IMR-90 (cell line): ENCODE measurements around the gene PEX5. TPM values are rescaled to one million over a fixed set of nuclear protein-coding genes. Genes with fewer than 3 reads are reported as not detected.

Experiments used
- ATAC-seq: fragments of 200-7000 bp; cut with Tn5 transposase; 2 replicates; pipeline ENCODE4 v1.9.1; 2020; ENCODE audit warnings: low read depth, mild to moderate bottlenecking, moderate library complexity
- BruUV-seq: library from RNA; stranded (reverse); fragments of 400-500 nt; replicated peaks from 2 replicates; lab custom pipeline; 2021; lab: Mats Ljungman, UMichigan
- CTCF ChIA-PET: fragments of 300-600 bp; formaldehyde crosslinking; extraction: SDS; loops from one replicate; lab custom pipeline; 2021; ENCODE audit warnings: antibody characterized with exemption; lab: Yijun Ruan, JAX
- POLR2A ChIA-PET: fragments of 300-600 bp; sonication (Branson Sonifier 250); formaldehyde crosslinking; loops from one replicate; lab custom pipeline; 2022; ENCODE audit warnings: antibody characterized with exemption; ENCODE audit not compliant: unreplicated experiment; lab: Charles Lee
- DNase-seq: peaks from one replicate; pipeline ENCODE4 v3.0.0; 2013
- H2AFZ ChIP-seq: replicated peaks from 2 replicates; pipeline ENCODE3; 2013; ENCODE audit warnings: low read length, mild to moderate bottlenecking; ENCODE audit not compliant: poor library complexity
- H2AK5ac ChIP-seq: 2 replicates; pipeline ENCODE4 v1.6.1; 2013; ENCODE audit warnings: low read depth, low read length, inconsistent platforms
- H2AK9ac ChIP-seq: replicated peaks from 2 replicates; pipeline ENCODE3; 2013; ENCODE audit warnings: mild to moderate bottlenecking, low read depth, low read length, moderate library complexity; ENCODE audit not compliant: poor library complexity
- H2BK120ac ChIP-seq: 2 replicates; pipeline ENCODE4 v1.6.1; 2013; ENCODE audit warnings: low read depth, low read length, inconsistent platforms
- H2BK15ac ChIP-seq: 3 replicates; pipeline ENCODE4 v1.6.1; 2013; ENCODE audit warnings: low read depth, low read length, inconsistent platforms
- H2BK20ac ChIP-seq: 2 replicates; pipeline ENCODE4 v1.6.1; 2013; ENCODE audit warnings: low read depth, mild to moderate bottlenecking, inconsistent platforms, low read length, moderate library complexity
- H2BK5ac ChIP-seq: 2 replicates; pipeline ENCODE4 v1.6.1; 2013; ENCODE audit warnings: mild to moderate bottlenecking, low read depth, low read length, inconsistent platforms; ENCODE audit not compliant: poor library complexity, severe bottlenecking
- H3K14ac ChIP-seq: replicated peaks from 2 replicates; pipeline ENCODE4 v1.6.1; 2013; ENCODE audit warnings: low read depth, low read length, inconsistent platforms
- H3K18ac ChIP-seq: 2 replicates; pipeline ENCODE4 v1.6.1; 2013; ENCODE audit warnings: low read depth, low read length, control low read depth
- H3K23ac ChIP-seq: 2 replicates; pipeline ENCODE4 v1.6.1; 2013; ENCODE audit warnings: low read depth, low read length, inconsistent platforms
- H3K27ac ChIP-seq: 2 replicates; pipeline ENCODE4 v1.5.1; 2013; ENCODE audit warnings: mild to moderate bottlenecking, control low read depth, low read length; ENCODE audit not compliant: insufficient read depth
- H3K27me3 ChIP-seq: 2 replicates; pipeline ENCODE4 v1.6.1; 2013; ENCODE audit warnings: low read length; ENCODE audit not compliant: control insufficient read depth, insufficient read depth
- H3K36me3 ChIP-seq: 2 replicates; pipeline ENCODE4 v1.6.1; 2013; ENCODE audit warnings: low read length, mixed read lengths; ENCODE audit not compliant: control insufficient read depth, insufficient read depth
- H3K4ac ChIP-seq: 2 replicates; pipeline ENCODE4 v1.6.1; 2013; ENCODE audit warnings: low read depth, low read length, inconsistent platforms
- H3K4me1 ChIP-seq: 2 replicates; pipeline ENCODE4 v1.6.1; 2013; ENCODE audit warnings: low read length, mixed read lengths; ENCODE audit not compliant: control insufficient read depth, insufficient read depth
- H3K4me2 ChIP-seq: 2 replicates; pipeline ENCODE4 v1.6.1; 2013; ENCODE audit warnings: low read depth, mild to moderate bottlenecking, control low read depth, low read length, moderate library complexity
- H3K4me3 ChIP-seq: 2 replicates; pipeline ENCODE4 v1.5.1; 2013; ENCODE audit warnings: low read depth, mild to moderate bottlenecking, control low read depth, low read length, moderate library complexity; ENCODE audit not compliant: insufficient read depth
- H3K56ac ChIP-seq: 2 replicates; pipeline ENCODE4 v1.6.1; 2013; ENCODE audit warnings: low read length, inconsistent platforms; ENCODE audit not compliant: insufficient read depth; ENCODE audit errors: extremely low read depth
- H3K79me1 ChIP-seq, 2 experiments: 2 replicates each; pipeline ENCODE4 v1.6.1; 2013; ENCODE audit warnings: low read length in 2 of 2, inconsistent platforms in 1 of 2, low read depth in 1 of 2
- H3K9ac ChIP-seq: 2 replicates; pipeline ENCODE4 v1.6.1; 2013; ENCODE audit warnings: low read depth, low read length, control low read depth
- H3K9me1 ChIP-seq: 2 replicates; pipeline ENCODE4 v1.6.1; 2013; ENCODE audit warnings: low read length, inconsistent platforms; ENCODE audit not compliant: insufficient read depth
- H3K9me3 ChIP-seq: 2 replicates; pipeline ENCODE4 v1.6.1; 2013; ENCODE audit warnings: low read length; ENCODE audit not compliant: control insufficient read depth, insufficient read depth
- H4K20me1 ChIP-seq: 2 replicates; pipeline ENCODE4 v1.6.1; 2013; ENCODE audit warnings: low read length, inconsistent platforms; ENCODE audit not compliant: insufficient read depth
- H4K5ac ChIP-seq: 2 replicates; pipeline ENCODE4 v1.6.1; 2013; ENCODE audit warnings: mild to moderate bottlenecking, low read depth, low read length, control low read depth
- H4K8ac ChIP-seq, 2 experiments: 2 replicates each; pipeline ENCODE4 v1.6.1; 2013; ENCODE audit warnings: low read depth in 2 of 2, low read length in 2 of 2, control low read depth in 1 of 2, inconsistent platforms in 1 of 2
- H4K91ac ChIP-seq: 2 replicates; pipeline ENCODE4 v1.6.1; 2013; ENCODE audit warnings: low read depth, low read length, inconsistent platforms; ENCODE audit not compliant: insufficient read depth
- BHLHE40 ChIP-seq: fragments of 150-350 bp; IDR thresholded peaks from 2 replicates; pipeline ENCODE4 v1.6.1; 2016; ENCODE audit warnings: mild to moderate bottlenecking, low read depth, low read length
- CEBPB ChIP-seq: IDR thresholded peaks from 2 replicates; pipeline ENCODE4 v1.6.1; 2012; ENCODE audit warnings: low read depth, low read length, improper control_type of control experiment
- MAFK ChIP-seq: IDR thresholded peaks from 2 replicates; pipeline ENCODE4 v1.6.1; 2012; ENCODE audit warnings: low read depth, low read length, improper control_type of control experiment
- MAZ ChIP-seq: IDR thresholded peaks from 2 replicates; pipeline ENCODE4 v1.6.1; 2012; ENCODE audit warnings: low read depth, mild to moderate bottlenecking, low read length, improper control_type of control experiment, moderate library complexity, borderline replicate concordance
- NFE2L2 ChIP-seq: fragments of 150-350 bp; IDR thresholded peaks from 2 replicates; pipeline ENCODE4 v1.6.1; 2016; ENCODE audit warnings: low read depth, mild to moderate bottlenecking, low read length
- RAD21 ChIP-seq: IDR thresholded peaks from 2 replicates; pipeline ENCODE4 v1.6.1; 2012; ENCODE audit warnings: low read length, improper control_type of control experiment
- RFX5 ChIP-seq: IDR thresholded peaks from 2 replicates; pipeline ENCODE4 v1.8.0; 2012; ENCODE audit warnings: low read depth, mild to moderate bottlenecking, low read length, moderate library complexity
- WGBS, 2 experiments: methylation state at CpG; one replicate each; pipeline versions ENCODE4 v1.1.5 to v1.1.7; 2013; ENCODE audit warnings: missing lambda C conversion rate in 2 of 2; ENCODE audit not compliant: insufficient read length in 1 of 2; ENCODE audit errors: extremely low coverage in 2 of 2; 5-methylcytosine and 5-hydroxymethylcytosine counted together
- dilution Hi-C: fragments of 300-500 bp; cut with HindIII; formaldehyde crosslinking; loops from one replicate; pipeline ENCODE4 v1.14.3; 2018; ENCODE audit warnings: low sequenced_read_pairs; ENCODE audit not compliant: unreplicated experiment
- in situ Hi-C: fragments of 300-500 bp; cut with MboI; formaldehyde crosslinking; loops from 3 replicates; pipeline ENCODE4 v1.14.3; 2019; ENCODE audit warnings: low sequenced_read_pairs, inconsistent platforms, mixed read lengths
- intact Hi-C: fragments of 100-400 bp; cut with micrococcal nuclease; formaldehyde crosslinking; loops from 2 replicates; pipeline ENCODE4 v1.10.0; 2022
- polyA plus RNA-seq, 3 experiments: library from polyadenylated mRNA; depleted of rRNA; stranded (reverse); fragments of >200 nt; gene quantifications; 2 replicates each; pipeline ENCODE4 v1.2.3, GENCODE V29; 2012; ENCODE audit warnings: low replicate concordance in 1 of 3
- total RNA-seq: library from RNA; depleted of rRNA; stranded (reverse); fragments of >200 nt; gene quantifications from 2 replicates; pipeline ENCODE4 v1.2.3, GENCODE V29; 2012
- TF ChIP-seq, protein P1 (sequence below): fragments of 150-350 bp; IDR thresholded peaks from 2 replicates; pipeline ENCODE4 v1.6.1; 2017; ENCODE audit warnings: mild to moderate bottlenecking, antibody characterized with exemption, low read length, low read depth

The PEX5 gene
- total and polyA plus RNA-seq, 2 of the 4 experiments (the other 2 are of a cell fraction) = 14.4 to 18.3 TPM

DNA sequence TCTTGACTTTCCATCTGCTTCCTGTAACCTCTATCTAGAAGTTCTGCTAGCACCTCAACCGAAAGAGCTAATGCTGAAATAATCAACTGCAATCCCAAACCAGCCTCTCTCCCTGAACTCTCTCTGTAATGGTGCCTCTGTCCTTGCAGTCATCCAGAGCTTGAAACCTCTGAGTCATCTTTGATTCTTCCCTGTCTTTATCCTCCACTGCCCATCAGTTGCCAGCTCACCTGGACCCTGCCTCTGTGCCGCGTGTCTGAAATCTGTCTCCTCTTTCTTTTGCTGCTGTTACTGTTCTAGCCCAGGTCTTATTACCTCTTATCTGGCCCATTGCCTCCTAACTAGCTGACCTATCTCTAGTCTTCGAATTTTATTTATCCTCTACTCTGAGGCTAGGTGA, 43.8 kb upstream of the PEX5 start:
- H3K27me3 ChIP-seq = no peaks in the 10 kb centered on the region
- DNase-seq = no peak
- peaks cover 2% of the 10 kb centered on the region; the same call in 1 of the 2 replicates for H3K4me1 ChIP-seq
- no peak overlapping the region for H2BK15ac ChIP-seq
- H2AK9ac ChIP-seq = no peak overlapping the region
- H4K20me1 ChIP-seq = 0 out of 2 replicates have a peak, but pooled peaks cover 3% of the 10 kb centered on the region
- H3K36me3 ChIP-seq = peaks cover 46% of the 10 kb centered on the region
- no peak overlapping the region for H2BK120ac ChIP-seq
- H3K23ac ChIP-seq = no peak overlapping the region
- ChIA-PET POLR2A (no interaction called here), CTCF (interaction anchor here (1.6 kb wide), 2 partner anchors 16 to 19 kb away, joined by 3 read pairs; no protein-coding TSS in a partner anchor)
- H4K5ac ChIP-seq = no peak overlapping the region
- H3K18ac ChIP-seq = no peak overlapping the region
- H2AK5ac ChIP-seq = no peak overlapping the region
- 63% methylated on average over 1 of the region's 4 CpGs; no CpG with 5 or more reads in 1 of the 2 experiments for WGBS, 2 experiments
- H3K4me2 ChIP-seq = no peak overlapping the region
- dilution Hi-C loops = no loop called here
- no peaks in the 10 kb centered on the region for H3K9me3 ChIP-seq
- H3K9me1 ChIP-seq = no peaks in the 10 kb centered on the region
- H3K79me1 ChIP-seq = no peaks in the 10 kb centered on the region
- H3K4me3 ChIP-seq = no peak overlapping the region
- TF ChIP-seq, protein P1, sequence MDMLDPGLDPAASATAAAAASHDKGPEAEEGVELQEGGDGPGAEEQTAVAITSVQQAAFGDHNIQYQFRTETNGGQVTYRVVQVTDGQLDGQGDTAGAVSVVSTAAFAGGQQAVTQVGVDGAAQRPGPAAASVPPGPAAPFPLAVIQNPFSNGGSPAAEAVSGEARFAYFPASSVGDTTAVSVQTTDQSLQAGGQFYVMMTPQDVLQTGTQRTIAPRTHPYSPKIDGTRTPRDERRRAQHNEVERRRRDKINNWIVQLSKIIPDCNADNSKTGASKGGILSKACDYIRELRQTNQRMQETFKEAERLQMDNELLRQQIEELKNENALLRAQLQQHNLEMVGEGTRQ = no peak
- TF ChIP-seq NFE2L2 (no peak), CEBPB (no peak), MAFK (no peak), BHLHE40 (no peak), RAD21 (no peak), RFX5 (no peak), MAZ (no peak)
- H2BK5ac ChIP-seq = no peak overlapping the region
- no peak overlapping the region for H2BK20ac ChIP-seq
- in situ Hi-C loops = no loop called here
- H4K8ac ChIP-seq = no peak overlapping the region
- no peak overlapping the region for H3K14ac ChIP-seq
- no peak overlapping the region for H3K27ac ChIP-seq
- H3K9ac ChIP-seq = no peak overlapping the region
- H2AFZ ChIP-seq = no peak overlapping the region
- H3K4ac ChIP-seq = no peak overlapping the region
- no TSS peak for BruUV-seq
- no peak overlapping the region for H3K56ac ChIP-seq
- no peak overlapping the region for H4K91ac ChIP-seq
- intact Hi-C loops = no loop called here
- ATAC-seq = no peak
